ENCODE results near the gene DNAL4.

The DNAL4 gene

GRCh38 chr22:38793317-38793716, 626 bp downstream of the DNAL4 start:
- Histone ChIP-seq H3K4me2 (ENCODE audit: low read length) (peak overlapping the region; percentile 84), H2AFZ (ENCODE audit: insufficient read depth, low read length, poor library complexity) (peak overlapping the region; percentile 61), H3K9ac (ENCODE audit: low read length) (peak overlapping the region; percentile 78), H3K9me3 (ENCODE audit: insufficient read depth, low read depth, low read length) (no peaks in the 10 kb centered on the region), H3K18ac (ENCODE audit: low read length) (no peak overlapping the region), H3K4me3 (ENCODE audit: low read depth, low read length) (peak overlapping the region; percentile 87), H3K27ac (ENCODE audit: low read depth, low read length) (no peak overlapping the region), H4K91ac (ENCODE audit: low read depth, low read length) (peak overlapping the region; percentile 42), H3K4me1 (ENCODE audit: control insufficient read depth in 1 of 2, insufficient read depth in 2 of 2, low read length in 2 of 2) (peaks cover 0 to 4% of the 10 kb centered on the region in 2 experiments), H4K8ac (ENCODE audit: low read depth, low read length) (peak overlapping the region; percentile 64), H2BK120ac (ENCODE audit: insufficient read depth, low read length, poor library complexity) (no peak overlapping the region), H3K27me3 (ENCODE audit: insufficient read depth, low read length) (peaks cover 2% of the 10 kb centered on the region), H3K79me2 (ENCODE audit: control insufficient read depth, insufficient read depth, low read length, poor library complexity) (peaks cover 2% of the 10 kb centered on the region), H3K36me3 (ENCODE audit: control insufficient read depth in 1 of 2, insufficient read depth in 2 of 2, low read length in 2 of 2) (peaks cover 3 to 6% of the 10 kb centered on the region in 2 experiments), H2AK5ac (ENCODE audit: low read length) (no peak overlapping the region), H2BK12ac (ENCODE audit: low read length) (no peak overlapping the region), H3K4ac (ENCODE audit: low read depth, low read length) (peak overlapping the region; percentile 4), H3K79me1 (ENCODE audit: low read length) (peaks cover 4% of the 10 kb centered on the region), H4K12ac (ENCODE audit: low read depth, low read length) (peak overlapping the region; percentile 19), H3K23ac (ENCODE audit: low read length) (no peak overlapping the region), H3K14ac (ENCODE audit: low read length) (peak overlapping the region; percentile 22), H2BK5ac (ENCODE audit: low read depth, low read length, poor library complexity) (no peak overlapping the region)
- WGBS (ENCODE audit: extremely low coverage, insufficient coverage, insufficient read length) = no CpG with 5 or more reads among the region's 9 CpGs
- DNase-seq = peak in 1 of 2 donors; percentile 3

- Histone ChIP-seq H3K4me3 (ENCODE audit: low read depth, low read length) (no peak overlapping the region), H4K12ac (ENCODE audit: low read depth, low read length) (no peak overlapping the region), H3K4me2 (ENCODE audit: low read length) (peak overlapping the region; percentile 84), H4K91ac (ENCODE audit: low read depth, low read length) (no peak overlapping the region), H3K9me3 (ENCODE audit: insufficient read depth, low read depth, low read length) (no peaks in the 10 kb centered on the region), H3K23ac (ENCODE audit: low read length) (no peak overlapping the region), H4K8ac (ENCODE audit: low read depth, low read length) (no peak overlapping the region), H3K9ac (ENCODE audit: low read length) (no peak overlapping the region), H2AFZ (ENCODE audit: insufficient read depth, low read length, poor library complexity) (no peak overlapping the region), H3K79me1 (ENCODE audit: low read length) (peaks cover 4% of the 10 kb centered on the region), H3K79me2 (ENCODE audit: control insufficient read depth, insufficient read depth, low read length, poor library complexity) (peaks cover 2% of the 10 kb centered on the region), H3K18ac (ENCODE audit: low read length) (no peak overlapping the region), H2BK120ac (ENCODE audit: insufficient read depth, low read length, poor library complexity) (no peak overlapping the region), H2AK5ac (ENCODE audit: low read length) (no peak overlapping the region), H3K27me3 (ENCODE audit: insufficient read depth, low read length) (peaks cover 2% of the 10 kb centered on the region), H2BK5ac (ENCODE audit: low read depth, low read length, poor library complexity) (no peak overlapping the region), H3K4ac (ENCODE audit: low read depth, low read length) (no peak overlapping the region), H2BK12ac (ENCODE audit: low read length) (no peak overlapping the region), H3K4me1 (ENCODE audit: control insufficient read depth in 1 of 2, insufficient read depth in 2 of 2, low read length in 2 of 2) (peaks cover 0 to 4% of the 10 kb centered on the region in 2 experiments), H3K27ac (ENCODE audit: low read depth, low read length) (no peak overlapping the region), H3K14ac (ENCODE audit: low read length) (no peak overlapping the region), H3K36me3 (ENCODE audit: control insufficient read depth in 1 of 2, insufficient read depth in 2 of 2, low read length in 2 of 2) (peaks cover 3 to 6% of the 10 kb centered on the region in 2 experiments)
- DNase-seq = peak; percentile 5 to 47
- WGBS (ENCODE audit: extremely low coverage, insufficient coverage, insufficient read length) = no CpG with 5 or more reads among the region's 4 CpGs
These were observed 1.1 kb downstream of the DNAL4 start for GRCh38 chr22:38792833-38793232.

- Histone ChIP-seq H2AFZ (ENCODE audit: insufficient read depth, low read length, poor library complexity) (no peak overlapping the region), H2BK120ac (ENCODE audit: insufficient read depth, low read length, poor library complexity) (no peak overlapping the region), H3K27ac (ENCODE audit: low read depth, low read length) (no peak overlapping the region), H3K9me3 (ENCODE audit: insufficient read depth, low read depth, low read length) (no peaks in the 10 kb centered on the region), H4K12ac (ENCODE audit: low read depth, low read length) (no peak overlapping the region), H4K8ac (ENCODE audit: low read depth, low read length) (no peak overlapping the region), H3K79me1 (ENCODE audit: low read length) (peaks cover 4% of the 10 kb centered on the region), H3K27me3 (ENCODE audit: insufficient read depth, low read length) (no peaks in the 10 kb centered on the region), H4K91ac (ENCODE audit: low read depth, low read length) (no peak overlapping the region), H2AK5ac (ENCODE audit: low read length) (no peak overlapping the region), H3K4me2 (ENCODE audit: low read length) (no peak overlapping the region), H3K36me3 (ENCODE audit: control insufficient read depth in 1 of 2, insufficient read depth in 2 of 2, low read length in 2 of 2) (peaks cover 3 to 6% of the 10 kb centered on the region in 2 experiments), H3K4me3 (ENCODE audit: low read depth, low read length) (no peak overlapping the region), H2BK12ac (ENCODE audit: low read length) (no peak overlapping the region), H3K79me2 (ENCODE audit: control insufficient read depth, insufficient read depth, low read length, poor library complexity) (peaks cover 2% of the 10 kb centered on the region), H3K4me1 (ENCODE audit: control insufficient read depth in 1 of 2, insufficient read depth in 2 of 2, low read length in 2 of 2) (peaks cover 0 to 4% of the 10 kb centered on the region in 2 experiments), H3K23ac (ENCODE audit: low read length) (no peak overlapping the region), H3K14ac (ENCODE audit: low read length) (no peak overlapping the region), H3K9ac (ENCODE audit: low read length) (no peak overlapping the region), H3K4ac (ENCODE audit: low read depth, low read length) (no peak overlapping the region), H3K18ac (ENCODE audit: low read length) (no peak overlapping the region), H2BK5ac (ENCODE audit: low read depth, low read length, poor library complexity) (no peak overlapping the region)
- WGBS (ENCODE audit: extremely low coverage, insufficient coverage, insufficient read length) = no CpG with 5 or more reads among the region's 4 CpGs
- DNase-seq = no peak
These were observed 4.3 kb downstream of the DNAL4 start for GRCh38 chr22:38789606-38790005.

GRCh38 chr22:38788846-38789245, 5.1 kb downstream of the DNAL4 start:
- no peak overlapping the region for H2BK12ac ChIP-seq (ENCODE audit: low read length)
- no peak overlapping the region for H2BK120ac ChIP-seq (ENCODE audit: insufficient read depth, low read length, poor library complexity)
- no peak overlapping the region for H3K23ac ChIP-seq (ENCODE audit: low read length)
- H4K12ac ChIP-seq (ENCODE audit: low read depth, low read length) = no peak overlapping the region
- peaks cover 2% of the 10 kb centered on the region for H3K79me2 ChIP-seq (ENCODE audit: control insufficient read depth, insufficient read depth, low read length, poor library complexity)
- H4K91ac ChIP-seq (ENCODE audit: low read depth, low read length) = no peak overlapping the region
- no peak overlapping the region for H2AFZ ChIP-seq (ENCODE audit: insufficient read depth, low read length, poor library complexity)
- no CpG with 5 or more reads among the region's 6 CpGs for WGBS (ENCODE audit: extremely low coverage, insufficient coverage, insufficient read length)
- no peak overlapping the region for H3K4me2 ChIP-seq (ENCODE audit: low read length)
- no peak overlapping the region for H2BK5ac ChIP-seq (ENCODE audit: low read depth, low read length, poor library complexity)
- no peak overlapping the region for H3K4me3 ChIP-seq (ENCODE audit: low read depth, low read length)
- H3K14ac ChIP-seq (ENCODE audit: low read length) = no peak overlapping the region
- H3K4me1 ChIP-seq (ENCODE audit: control insufficient read depth in 1 of 2, insufficient read depth in 2 of 2, low read length in 2 of 2) = peaks cover 0 to 4% of the 10 kb centered on the region in 2 experiments
- no peak for DNase-seq
- no peak overlapping the region for H3K18ac ChIP-seq (ENCODE audit: low read length)
- H3K27ac ChIP-seq (ENCODE audit: low read depth, low read length) = no peak overlapping the region
- no peaks in the 10 kb centered on the region for H3K9me3 ChIP-seq (ENCODE audit: insufficient read depth, low read depth, low read length)
- H3K9ac ChIP-seq (ENCODE audit: low read length) = no peak overlapping the region
- H2AK5ac ChIP-seq (ENCODE audit: low read length) = no peak overlapping the region
- H3K36me3 ChIP-seq (ENCODE audit: control insufficient read depth in 1 of 2, insufficient read depth in 2 of 2, low read length in 2 of 2) = peaks cover 3 to 6% of the 10 kb centered on the region in 2 experiments
- peaks cover 4% of the 10 kb centered on the region for H3K79me1 ChIP-seq (ENCODE audit: low read length)
- H3K4ac ChIP-seq (ENCODE audit: low read depth, low read length) = no peak overlapping the region
- H4K8ac ChIP-seq (ENCODE audit: low read depth, low read length) = no peak overlapping the region
- no peaks in the 10 kb centered on the region for H3K27me3 ChIP-seq (ENCODE audit: insufficient read depth, low read length)

All from trophoblast cell (in vitro differentiated cells and primary cell).